MCF 10A (cell line): Measurements from ENCODE around the gene CSTPP1. TPM values are rescaled to one million over a fixed set of nuclear protein-coding genes. Genes with fewer than 3 reads are reported as not detected.
A peak's percentile ranks its signal among the peaks of the same experiment; 100 is the strongest.
"Not testable (repeated sequence)": the region's sequence is repeated elsewhere in the genome, so short reads cannot be mapped to it uniquely, and the experiment has no call there.

Experiments used
- BruUV-seq: library from RNA; stranded (reverse); fragments of 400-500 nt; replicated peaks from 2 replicates; lab custom pipeline; 2021; lab: Mats Ljungman, UMichigan
- CTCF ChIA-PET: fragments of 300-600 bp; sonication (Branson Sonifier 250); formaldehyde crosslinking; extraction: SDS; loops from one replicate; lab custom pipeline; 2021; ENCODE audit warnings: antibody characterized with exemption, inconsistent platforms; lab: Yijun Ruan, JAX
- POLR2A ChIA-PET: fragments of 300-600, 350-650 bp; sonication (Branson Sonifier 250); formaldehyde crosslinking; extraction: SDS; loops from one replicate; lab custom pipeline; 2020; ENCODE audit warnings: antibody characterized with exemption, inconsistent platforms; lab: Yijun Ruan, JAX
- DNase-seq: peaks from one replicate; pipeline ENCODE4 v3.0.0-alpha.2; 2018; ENCODE audit not compliant: unreplicated experiment
- H3K27ac Mint-ChIP-seq: one replicate; pipeline ENCODE4 v1.8.0; 2022; ENCODE audit warnings: mild to moderate bottlenecking, low read depth, mixed read lengths; ENCODE audit not compliant: unreplicated experiment
- H3K27me3 Mint-ChIP-seq: one replicate; pipeline ENCODE4 v1.8.0; 2022; ENCODE audit warnings: mixed read lengths; ENCODE audit not compliant: insufficient read depth, unreplicated experiment
- H3K36me3 Mint-ChIP-seq: one replicate; pipeline ENCODE4 v1.8.0; 2022; ENCODE audit warnings: mild to moderate bottlenecking, moderate library complexity, mixed read lengths; ENCODE audit not compliant: insufficient read depth, unreplicated experiment
- H3K4me1 Mint-ChIP-seq: one replicate; pipeline ENCODE4 v1.8.0; 2022; ENCODE audit warnings: mixed read lengths; ENCODE audit not compliant: insufficient read depth, unreplicated experiment
- H3K4me3 Mint-ChIP-seq: one replicate; pipeline ENCODE4 v1.8.0; 2022; ENCODE audit warnings: mild to moderate bottlenecking, moderate library complexity, mixed read lengths; ENCODE audit not compliant: unreplicated experiment
- H3K9me3 Mint-ChIP-seq: one replicate; pipeline ENCODE4 v1.8.0; 2022; ENCODE audit warnings: mixed read lengths; ENCODE audit not compliant: unreplicated experiment
- CTCF ChIP-seq: fragments of 200-600 bp; IDR thresholded peaks from one replicate; pipeline ENCODE4 v1.8.0; 2022; ENCODE audit warnings: antibody characterized with exemption, mild to moderate bottlenecking; ENCODE audit not compliant: unreplicated experiment
- intact Hi-C: fragments of 100-400 bp; cut with micrococcal nuclease; formaldehyde crosslinking; loops from 2 replicates; pipeline ENCODE4 v1.14.1; 2022
- total RNA-seq: library from RNA; stranded (reverse); gene quantifications from 2 replicates; pipeline ENCODE4 v1.2.3, GENCODE V29; 2022

Gene CSTPP1
- total RNA-seq, 1 experiment from 2014 or later = 19.2 TPM

DNA sequence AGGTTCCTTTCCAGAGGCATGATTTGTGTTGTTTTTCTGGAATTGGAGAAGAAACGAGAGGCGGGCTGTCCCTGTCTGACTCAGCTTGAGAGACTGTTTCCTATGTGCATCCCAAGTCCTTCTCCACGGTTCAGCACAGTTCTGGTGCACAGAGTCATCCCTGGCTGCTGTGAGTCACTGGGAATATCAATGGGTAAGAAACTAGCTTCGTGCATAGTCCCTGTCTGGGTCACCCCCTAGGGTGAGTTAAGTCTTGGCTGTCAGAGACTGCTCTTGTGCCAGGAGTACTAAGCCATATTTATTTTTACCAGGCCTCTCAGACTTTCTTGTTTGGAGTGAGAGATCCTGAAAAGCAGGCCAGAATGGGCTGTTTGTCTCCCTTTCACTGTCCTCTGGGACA is 15.8 kb upstream of the CSTPP1 start:
- no peak for TF ChIP-seq CTCF
- ChIA-PET CTCF (interaction anchor here (0.7 to 1.1 kb wide), 6 partner anchors 10 to 1500 kb away, joined by 3 to 4 read pairs (median 4); no protein-coding TSS in a partner anchor), POLR2A (interaction anchor here (1.0 to 1.3 kb wide), 2 partner anchors 15 to 232 kb away, joined by 3 to 5 read pairs; partner anchors contain the start of gene CSTPP1)
- DNase-seq = peak; percentile 78
- H3K27me3 Mint-ChIP-seq = no peaks in the 10 kb centered on the region
- H3K4me1 Mint-ChIP-seq = peaks cover 17% of the 10 kb centered on the region
- H3K9me3 Mint-ChIP-seq = no peaks in the 10 kb centered on the region
- H3K4me3 Mint-ChIP-seq = no peak overlapping the region
- intact Hi-C loops = loop anchor here (1.0 to 2.0 kb wide), 2 partner anchors 32 to 233 kb away; no protein-coding TSS in a partner anchor
- no peaks in the 10 kb centered on the region for H3K36me3 Mint-ChIP-seq
- BruUV-seq = no TSS peak
- H3K27ac Mint-ChIP-seq = no peak overlapping the region

DNA sequence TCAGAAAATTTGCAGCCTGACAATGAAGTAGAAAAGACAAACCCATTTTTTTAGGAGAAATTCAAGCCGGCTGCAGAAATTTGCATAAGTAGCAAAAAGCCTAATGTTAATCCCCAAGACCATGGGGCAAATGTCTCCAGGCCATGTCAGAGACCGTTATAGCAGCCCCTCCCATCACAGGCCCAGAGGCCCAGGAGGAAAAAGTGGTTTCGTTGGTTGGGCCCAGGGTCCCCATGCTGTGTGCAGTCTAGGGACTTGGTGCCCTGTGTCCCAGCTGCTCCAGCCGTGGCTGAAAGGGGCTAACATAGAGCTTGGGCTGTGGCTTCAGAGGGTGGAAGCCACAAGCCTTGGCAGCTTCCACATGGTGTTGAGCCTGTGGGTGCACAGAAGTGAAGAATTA is 8.6 kb upstream of the CSTPP1 start:
- H3K4me3 Mint-ChIP-seq, H3K36me3 Mint-ChIP-seq, DNase-seq, intact Hi-C loops, H3K27ac Mint-ChIP-seq, H3K9me3 Mint-ChIP-seq, CTCF ChIA-PET, BruUV-seq: not testable (repeated sequence)
- Mint-ChIP-seq H3K27me3 (peaks cover 14% of the 10 kb centered on the region), H3K4me1 (peaks cover 11% of the 10 kb centered on the region)
- POLR2A ChIA-PET = interaction anchor here (0.7 kb wide), 1 partner anchor 51 kb away, joined by 3 read pairs; no protein-coding TSS in a partner anchor

DNA sequence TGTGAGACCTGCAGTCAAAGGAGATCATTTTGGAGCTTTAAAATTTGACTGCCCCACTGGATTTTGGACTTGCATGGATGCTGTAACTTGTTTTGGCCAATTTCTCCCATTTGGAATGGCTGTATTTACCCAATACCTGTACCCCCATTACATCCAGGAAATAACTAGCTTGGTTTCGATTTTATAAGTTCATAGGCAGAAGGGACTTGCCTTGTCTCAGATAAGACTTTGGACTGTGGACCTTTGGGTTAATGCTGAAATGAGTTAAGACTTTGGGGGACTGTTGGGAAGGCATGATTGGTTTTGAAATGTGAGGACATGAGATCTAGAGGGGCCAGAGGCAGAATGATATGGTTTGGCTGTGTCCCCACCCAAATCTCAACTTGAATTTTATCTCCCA is 7.9 kb upstream of the CSTPP1 start:
- POLR2A ChIA-PET, H3K36me3 Mint-ChIP-seq, DNase-seq, intact Hi-C loops, H3K27ac Mint-ChIP-seq, H3K4me3 Mint-ChIP-seq, BruUV-seq, H3K9me3 Mint-ChIP-seq: not testable (repeated sequence)
- Mint-ChIP-seq H3K27me3 (peaks cover 19% of the 10 kb centered on the region), H3K4me1 (peaks cover 11% of the 10 kb centered on the region)
- CTCF ChIA-PET = interaction anchor here (0.6 kb wide), 1 partner anchor 9 kb away, joined by 3 read pairs; no protein-coding TSS in a partner anchor

DNA sequence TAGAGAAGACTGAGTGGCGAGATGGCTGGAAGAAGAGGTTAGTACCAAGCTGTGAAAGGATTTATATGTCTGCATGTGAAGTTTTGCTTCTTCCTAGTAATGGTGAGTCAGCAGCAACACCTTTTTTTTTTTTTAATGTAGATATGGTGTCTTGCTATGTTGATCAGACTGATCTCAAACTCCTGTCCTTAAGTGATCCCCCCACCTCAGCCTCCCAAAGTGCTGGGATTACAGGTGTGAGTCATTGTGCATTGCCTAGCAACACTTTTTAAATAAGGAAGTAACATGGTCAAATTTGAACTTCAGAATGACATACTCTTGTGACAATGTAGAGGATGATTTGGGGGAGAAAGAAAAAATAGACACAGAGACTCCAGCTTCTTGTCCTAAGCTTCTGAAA is 6.5 kb upstream of the CSTPP1 start:
- no peak for TF ChIP-seq CTCF
- no TSS peak for BruUV-seq
- intact Hi-C loops = no loop called here
- DNase-seq = no peak
- POLR2A ChIA-PET = interaction anchor here (1.3 kb wide), 1 partner anchor 51 kb away, joined by 3 read pairs; no protein-coding TSS in a partner anchor
- no peak overlapping the region for H3K27ac Mint-ChIP-seq
- H3K4me1 Mint-ChIP-seq = peaks cover 11% of the 10 kb centered on the region
- peaks cover 19% of the 10 kb centered on the region for H3K27me3 Mint-ChIP-seq
- no peak overlapping the region for H3K4me3 Mint-ChIP-seq
- H3K9me3 Mint-ChIP-seq = no peaks in the 10 kb centered on the region
- CTCF ChIA-PET = interaction anchor here (0.6 to 1.3 kb wide), 3 partner anchors 10 to 223 kb away, joined by 3 to 4 read pairs (median 4); no protein-coding TSS in a partner anchor
- H3K36me3 Mint-ChIP-seq = no peaks in the 10 kb centered on the region

- no TSS peak for BruUV-seq
Measured at GRCh38 chr11:46942172-46942571, 5.6 kb downstream of the CSTPP1 start.

More at GRCh38 chr11:46942172-46942571, 5.6 kb downstream of the CSTPP1 start:
- H3K27ac Mint-ChIP-seq = no peak overlapping the region
- H3K4me3 Mint-ChIP-seq = no peak overlapping the region
- CTCF ChIA-PET = interaction anchor here (0.6 to 1.0 kb wide), 6 partner anchors 25 to 700 kb away, joined by 3 to 5 read pairs (median 4); no protein-coding TSS in a partner anchor
- H3K27me3 Mint-ChIP-seq = no peaks in the 10 kb centered on the region
- intact Hi-C loops = no loop called here
- H3K9me3 Mint-ChIP-seq = no peaks in the 10 kb centered on the region
- peaks cover 9% of the 10 kb centered on the region for H3K36me3 Mint-ChIP-seq
- POLR2A ChIA-PET = interaction anchor here (1.1 kb wide), 1 partner anchor 62 kb away, joined by 3 read pairs; no protein-coding TSS in a partner anchor
- no peak for DNase-seq
- TF ChIP-seq CTCF = no peak
- H3K4me1 Mint-ChIP-seq = peaks cover 17% of the 10 kb centered on the region
